ENCODE data around the gene AXIN2.

The AXIN2 gene, protein sequence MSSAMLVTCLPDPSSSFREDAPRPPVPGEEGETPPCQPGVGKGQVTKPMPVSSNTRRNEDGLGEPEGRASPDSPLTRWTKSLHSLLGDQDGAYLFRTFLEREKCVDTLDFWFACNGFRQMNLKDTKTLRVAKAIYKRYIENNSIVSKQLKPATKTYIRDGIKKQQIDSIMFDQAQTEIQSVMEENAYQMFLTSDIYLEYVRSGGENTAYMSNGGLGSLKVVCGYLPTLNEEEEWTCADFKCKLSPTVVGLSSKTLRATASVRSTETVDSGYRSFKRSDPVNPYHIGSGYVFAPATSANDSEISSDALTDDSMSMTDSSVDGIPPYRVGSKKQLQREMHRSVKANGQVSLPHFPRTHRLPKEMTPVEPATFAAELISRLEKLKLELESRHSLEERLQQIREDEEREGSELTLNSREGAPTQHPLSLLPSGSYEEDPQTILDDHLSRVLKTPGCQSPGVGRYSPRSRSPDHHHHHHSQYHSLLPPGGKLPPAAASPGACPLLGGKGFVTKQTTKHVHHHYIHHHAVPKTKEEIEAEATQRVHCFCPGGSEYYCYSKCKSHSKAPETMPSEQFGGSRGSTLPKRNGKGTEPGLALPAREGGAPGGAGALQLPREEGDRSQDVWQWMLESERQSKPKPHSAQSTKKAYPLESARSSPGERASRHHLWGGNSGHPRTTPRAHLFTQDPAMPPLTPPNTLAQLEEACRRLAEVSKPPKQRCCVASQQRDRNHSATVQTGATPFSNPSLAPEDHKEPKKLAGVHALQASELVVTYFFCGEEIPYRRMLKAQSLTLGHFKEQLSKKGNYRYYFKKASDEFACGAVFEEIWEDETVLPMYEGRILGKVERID

DNA sequence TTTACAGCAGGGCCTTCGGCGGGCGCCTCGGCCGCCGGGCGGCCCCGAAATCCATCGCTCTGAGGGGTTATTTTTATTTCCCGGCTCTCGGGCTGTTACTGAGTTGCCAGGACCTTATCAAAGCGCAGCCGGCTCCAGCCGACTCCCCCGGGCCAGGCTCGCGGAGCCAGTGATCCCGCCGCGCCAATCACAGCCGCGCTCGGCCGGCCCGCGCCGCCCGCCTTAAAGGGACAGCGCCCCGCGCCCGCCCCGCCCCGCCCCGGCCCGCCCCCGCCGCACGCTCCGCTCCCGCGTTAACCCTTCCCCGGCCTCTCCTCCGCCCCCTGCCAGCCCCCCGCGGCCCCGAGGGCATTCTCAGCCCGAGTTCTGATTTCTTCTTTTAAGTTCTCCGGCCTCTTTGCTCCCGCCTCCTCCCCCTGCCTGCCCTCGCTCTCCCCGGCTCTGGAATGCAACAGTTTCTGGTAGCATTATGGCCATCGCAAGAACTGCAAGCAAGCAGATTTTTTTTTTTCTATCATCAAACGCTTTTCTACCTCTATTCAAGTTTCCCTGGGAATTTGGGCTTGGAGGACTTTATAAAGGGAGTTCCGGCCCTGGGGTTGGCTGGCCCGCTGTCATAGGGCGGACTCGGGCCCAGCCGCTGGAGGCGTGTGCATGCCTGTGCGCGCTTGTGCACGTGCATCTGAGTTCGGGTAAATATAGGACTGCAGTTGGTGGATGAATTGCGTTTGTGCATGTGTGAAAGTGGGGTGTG, at the start of gene AXIN2:
Gene AXIN2 (minus strand): TSS at position 197 of the 754 bp plus-strand sequence. CDS start 3,028 bp downstream, outside the sequence.
- 0 out of 2 replicates have a peak, but pooled peaks cover 8% of the 10 kb centered on the region for H3K36me3 ChIP-seq (ENCODE audit: insufficient read depth, low read length)
- ATAC-seq (ENCODE audit: insufficient read depth, low read depth) = peak; percentile 74
- H3K4me2 ChIP-seq (ENCODE audit: insufficient read depth, low read length) = peak within 1 kb of the TSS; percentile 95
- peaks cover 10% of the 10 kb centered on the region for H3K27me3 ChIP-seq (ENCODE audit: insufficient read depth, low read length, poor library complexity)
- H3K9me3 ChIP-seq (ENCODE audit: insufficient read depth, low read length, severe bottlenecking) = no peaks in the 10 kb centered on the region
- peak within 1 kb of the TSS; percentile 90 for H2AFZ ChIP-seq (ENCODE audit: low read depth, low read length)
- DNase-seq = peak; percentile 92
- H3K4me3 ChIP-seq (ENCODE audit: low read depth in 1 of 2, low read length in 2 of 2) = peak within 1 kb of the TSS; percentile 75 to 81; a peak in 3 of 4 replicates
- peaks cover 28% of the 10 kb centered on the region for H3K4me1 ChIP-seq (ENCODE audit: insufficient read depth, low read length)
- peak within 1 kb of the TSS; percentile 72 for H3K9ac ChIP-seq (ENCODE audit: low read depth, low read length)
- no peak for TF ChIP-seq EZH2 (IDR thresholded peaks at IDR 0.05; ENCODE audit: borderline replicate concordance, low read depth, low read length, severe bottlenecking)
- TF ChIP-seq, protein P1, sequence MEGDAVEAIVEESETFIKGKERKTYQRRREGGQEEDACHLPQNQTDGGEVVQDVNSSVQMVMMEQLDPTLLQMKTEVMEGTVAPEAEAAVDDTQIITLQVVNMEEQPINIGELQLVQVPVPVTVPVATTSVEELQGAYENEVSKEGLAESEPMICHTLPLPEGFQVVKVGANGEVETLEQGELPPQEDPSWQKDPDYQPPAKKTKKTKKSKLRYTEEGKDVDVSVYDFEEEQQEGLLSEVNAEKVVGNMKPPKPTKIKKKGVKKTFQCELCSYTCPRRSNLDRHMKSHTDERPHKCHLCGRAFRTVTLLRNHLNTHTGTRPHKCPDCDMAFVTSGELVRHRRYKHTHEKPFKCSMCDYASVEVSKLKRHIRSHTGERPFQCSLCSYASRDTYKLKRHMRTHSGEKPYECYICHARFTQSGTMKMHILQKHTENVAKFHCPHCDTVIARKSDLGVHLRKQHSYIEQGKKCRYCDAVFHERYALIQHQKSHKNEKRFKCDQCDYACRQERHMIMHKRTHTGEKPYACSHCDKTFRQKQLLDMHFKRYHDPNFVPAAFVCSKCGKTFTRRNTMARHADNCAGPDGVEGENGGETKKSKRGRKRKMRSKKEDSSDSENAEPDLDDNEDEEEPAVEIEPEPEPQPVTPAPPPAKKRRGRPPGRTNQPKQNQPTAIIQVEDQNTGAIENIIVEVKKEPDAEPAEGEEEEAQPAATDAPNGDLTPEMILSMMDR (IDR thresholded peaks at IDR 0.05; ENCODE audit: borderline replicate concordance, extremely low read depth, low read length, poor library complexity, severe bottlenecking) = peak; percentile 32
- peak within 1 kb of the TSS; percentile 60; the same call in 1 of the 2 replicates for H3K27ac ChIP-seq (ENCODE audit: low read length)
- H4K20me1 ChIP-seq (ENCODE audit: insufficient read depth, low read length) = peaks cover 31% of the 10 kb centered on the region
- 0 out of 2 replicates have a peak, but pooled peaks cover 2% of the 10 kb centered on the region for H3K79me2 ChIP-seq (ENCODE audit: insufficient read depth, low read length)

DNA sequence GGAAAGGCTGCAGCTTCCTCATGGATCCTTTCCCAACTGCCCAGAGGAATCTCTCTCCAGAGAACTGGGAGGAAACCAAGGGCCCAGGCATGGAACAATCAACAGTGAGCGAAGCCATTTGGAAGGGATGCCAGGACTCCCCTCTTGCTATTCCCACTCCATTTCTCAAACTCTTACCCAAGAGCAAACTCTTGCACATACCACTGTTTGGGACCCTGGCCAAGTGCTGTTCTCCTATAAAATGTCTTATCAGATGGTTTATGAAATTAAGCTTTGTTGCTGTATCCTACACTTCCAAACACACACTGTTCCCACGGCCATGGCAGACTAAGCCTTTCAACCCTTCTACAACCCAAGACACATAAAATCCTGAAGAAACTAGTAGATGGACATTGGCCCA, 48.3 kb upstream of the AXIN2 start:
- TF ChIP-seq EZH2 (IDR thresholded peaks at IDR 0.05; ENCODE audit: borderline replicate concordance, low read depth, low read length, severe bottlenecking) = no peak
- TF ChIP-seq, protein P1 (IDR thresholded peaks at IDR 0.05; ENCODE audit: borderline replicate concordance, extremely low read depth, low read length, poor library complexity, severe bottlenecking) = no peak
- Histone ChIP-seq H3K79me2 (ENCODE audit: insufficient read depth, low read length) (no peaks in the 10 kb centered on the region), H3K36me3 (ENCODE audit: insufficient read depth, low read length) (no peaks in the 10 kb centered on the region), H3K4me1 (ENCODE audit: insufficient read depth, low read length) (no peaks in the 10 kb centered on the region), H2AFZ (ENCODE audit: low read depth, low read length) (no peak overlapping the region), H3K4me2 (ENCODE audit: insufficient read depth, low read length) (no peak overlapping the region), H4K20me1 (ENCODE audit: insufficient read depth, low read length) (no peaks in the 10 kb centered on the region), H3K9me3 (ENCODE audit: insufficient read depth, low read length, severe bottlenecking) (no peaks in the 10 kb centered on the region), H3K9ac (ENCODE audit: low read depth, low read length) (no peak overlapping the region), H3K4me3 (ENCODE audit: low read depth in 1 of 2, low read length in 2 of 2) (no peak overlapping the region), H3K27ac (ENCODE audit: low read length) (no peak overlapping the region), H3K27me3 (ENCODE audit: insufficient read depth, low read length, poor library complexity) (no peaks in the 10 kb centered on the region)
- ATAC-seq (ENCODE audit: insufficient read depth, low read depth) (no peak), DNase-seq (no peak)

DNA sequence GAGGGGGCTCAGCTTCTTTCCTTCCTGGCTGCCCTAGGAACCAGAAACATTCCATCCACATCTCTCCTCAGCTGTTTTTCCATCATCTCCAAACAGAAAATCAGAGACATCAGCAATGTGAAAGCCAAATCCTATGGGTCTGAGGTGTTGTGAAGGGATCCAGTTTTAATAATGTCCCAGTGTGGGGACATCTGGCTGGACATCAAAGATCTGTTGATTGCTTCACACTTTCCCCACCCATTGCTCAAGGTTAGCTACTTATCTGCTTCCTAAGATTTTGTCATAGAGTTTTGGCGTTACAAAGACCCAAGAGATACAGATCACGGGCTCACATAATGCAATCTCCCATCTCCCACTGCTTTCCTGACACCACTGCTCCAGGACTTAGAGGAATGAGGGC, 47.8 kb upstream of the AXIN2 start:
- Histone ChIP-seq H3K4me3 (ENCODE audit: low read depth in 1 of 2, low read length in 2 of 2) (no peak overlapping the region), H3K4me1 (ENCODE audit: insufficient read depth, low read length) (no peaks in the 10 kb centered on the region), H3K27ac (ENCODE audit: low read length) (no peak overlapping the region), H3K9ac (ENCODE audit: low read depth, low read length) (no peak overlapping the region), H3K27me3 (ENCODE audit: insufficient read depth, low read length, poor library complexity) (no peaks in the 10 kb centered on the region), H3K36me3 (ENCODE audit: insufficient read depth, low read length) (no peaks in the 10 kb centered on the region), H3K79me2 (ENCODE audit: insufficient read depth, low read length) (no peaks in the 10 kb centered on the region), H4K20me1 (ENCODE audit: insufficient read depth, low read length) (no peaks in the 10 kb centered on the region), H2AFZ (ENCODE audit: low read depth, low read length) (no peak overlapping the region), H3K4me2 (ENCODE audit: insufficient read depth, low read length) (no peak overlapping the region), H3K9me3 (ENCODE audit: insufficient read depth, low read length, severe bottlenecking) (no peaks in the 10 kb centered on the region)
- ATAC-seq (ENCODE audit: insufficient read depth, low read depth) = no peak
- no peak for TF ChIP-seq EZH2 (IDR thresholded peaks at IDR 0.05; ENCODE audit: borderline replicate concordance, low read depth, low read length, severe bottlenecking)
- TF ChIP-seq, protein P1 (IDR thresholded peaks at IDR 0.05; ENCODE audit: borderline replicate concordance, extremely low read depth, low read length, poor library complexity, severe bottlenecking) = no peak
- DNase-seq = no peak
